NCI-H2107 (cell line): ENCODE measurements around the gene WBP1L.
"Not testable (repeated sequence)": the region's sequence is repeated elsewhere in the genome, so short reads cannot be mapped to it uniquely, and the experiment has no call there.

ENCODE experiments used
- DNase-seq: peaks from one replicate; lab custom pipeline; 2025; lab: John Stamatoyannopoulos, UW

WBP1L gene

DNA sequence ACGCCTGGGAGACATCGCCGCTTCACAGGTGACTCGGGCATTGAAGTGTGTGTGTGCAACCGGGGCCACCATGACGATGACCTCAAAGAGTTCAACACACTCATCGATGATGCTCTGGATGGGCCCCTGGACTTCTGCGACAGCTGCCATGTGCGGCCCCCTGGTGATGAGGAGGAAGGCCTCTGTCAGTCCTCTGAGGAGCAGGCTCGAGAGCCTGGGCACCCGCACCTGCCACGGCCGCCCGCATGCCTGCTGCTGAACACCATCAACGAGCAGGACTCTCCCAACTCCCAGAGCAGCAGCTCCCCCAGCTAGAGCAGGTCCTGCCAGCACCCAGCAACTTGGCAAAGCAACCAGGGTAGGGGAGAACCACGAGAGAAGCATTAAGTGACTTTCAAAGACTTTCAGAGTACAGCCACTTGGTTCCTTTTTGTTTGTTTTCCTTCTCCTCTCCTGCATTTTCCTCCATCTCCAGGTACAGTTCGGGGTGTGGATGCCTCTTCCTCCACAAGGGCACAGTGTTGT, 69.3 kb downstream of the WBP1L start:
- no peak for DNase-seq

DNA sequence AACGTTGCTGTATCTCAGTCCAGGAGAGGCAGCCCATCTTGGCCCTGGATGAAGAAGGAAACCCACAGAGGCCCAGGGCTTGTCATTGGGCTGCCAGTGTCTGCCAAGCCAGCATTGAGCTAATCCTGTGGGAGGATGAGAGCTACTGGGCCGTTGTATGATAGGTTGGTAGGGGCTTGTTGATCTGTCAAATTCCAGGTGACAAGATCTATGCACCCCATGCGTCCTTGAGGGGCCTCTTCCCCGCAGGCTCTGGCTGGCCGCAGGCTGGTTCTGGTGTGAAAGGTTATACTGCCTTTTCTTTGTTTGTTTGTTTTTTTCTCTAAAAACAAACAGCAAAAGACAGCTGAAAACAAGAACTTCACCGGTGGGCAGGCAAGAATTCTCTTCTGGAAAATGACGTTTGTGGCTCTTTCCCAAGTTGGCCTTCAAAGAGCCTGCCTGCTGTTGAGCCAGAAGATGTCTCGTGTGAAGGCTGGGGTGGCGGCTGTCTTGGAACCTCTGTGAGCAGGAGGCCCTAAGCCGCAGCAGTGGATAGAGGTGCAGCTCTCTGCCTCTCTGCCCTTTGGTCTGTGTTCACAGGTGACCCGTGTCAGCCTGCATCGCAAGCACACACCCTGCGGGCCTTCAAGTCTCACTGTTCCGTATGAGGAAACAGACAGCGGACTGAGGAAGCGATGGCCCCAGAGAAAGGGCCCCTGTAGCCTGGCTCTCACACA, 70.1 kb downstream of the WBP1L start:
- no peak for DNase-seq

GRCh38 chr10:102814453-102814871, 70.7 kb downstream of the WBP1L start:
- DNase-seq, result no peak

GRCh38 chr10:102814873-102815661, 71.3 kb downstream of the WBP1L start:
- no peak for DNase-seq

DNA sequence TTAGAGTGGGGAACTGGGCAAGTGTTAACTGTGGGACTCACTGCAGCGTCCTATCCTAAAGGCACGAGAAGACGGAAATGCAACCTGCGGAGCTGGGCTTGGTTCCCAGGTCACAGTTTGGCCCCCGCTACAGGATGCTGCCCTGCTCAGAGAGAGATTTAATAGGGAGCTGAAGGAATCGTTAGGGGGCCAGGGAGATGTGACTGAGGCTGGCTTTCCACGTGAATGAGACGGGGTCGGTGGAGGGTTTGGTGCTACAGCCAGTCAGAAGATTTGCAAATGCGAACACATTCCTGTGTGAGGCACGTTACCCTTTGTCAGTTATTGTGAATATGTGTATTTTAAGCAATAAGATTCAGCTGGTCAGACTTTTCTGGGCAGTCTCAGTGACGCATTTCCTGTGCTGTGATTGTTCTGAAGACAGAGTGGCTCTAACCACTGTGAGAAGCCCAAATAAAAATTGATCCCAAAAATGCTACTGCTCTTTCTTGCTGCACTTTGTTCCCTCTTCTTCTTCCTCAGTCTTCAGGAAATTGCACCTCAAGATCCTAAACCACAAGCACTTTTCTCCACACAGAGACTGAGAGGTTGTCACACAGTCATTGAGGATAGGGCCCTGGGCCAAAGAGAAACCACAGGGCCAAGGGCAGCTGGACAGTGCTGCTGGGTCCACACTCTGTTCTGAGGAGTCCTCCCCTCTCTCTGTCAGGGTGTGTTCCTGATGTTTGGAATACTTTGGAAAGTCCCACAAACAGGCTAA, 72.2 kb downstream of the WBP1L start:
- no peak for DNase-seq

GRCh38 chr10:102817175-102817574, 73.4 kb downstream of the WBP1L start:
- no peak for DNase-seq

DNA sequence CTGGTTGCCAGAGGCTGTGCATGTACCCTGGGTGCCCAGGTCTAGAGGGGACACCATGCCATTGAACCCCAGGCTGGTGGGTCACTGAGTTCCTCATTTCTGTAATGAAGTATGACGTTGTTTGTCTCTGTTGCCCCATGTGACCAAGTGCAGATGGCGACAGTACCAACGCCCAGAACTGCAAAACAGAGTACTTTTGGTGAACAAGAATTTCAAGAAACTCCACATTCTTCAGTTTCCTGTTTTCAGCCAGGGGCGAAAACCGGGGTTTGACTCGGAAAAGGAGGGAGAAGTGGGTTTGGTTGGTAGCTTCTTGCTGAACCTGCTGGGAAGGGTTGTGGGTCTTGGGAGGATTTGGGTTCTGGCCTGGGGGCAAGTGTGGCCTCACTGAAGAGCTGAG, 75.3 kb downstream of the WBP1L start:
- no peak for DNase-seq

DNA sequence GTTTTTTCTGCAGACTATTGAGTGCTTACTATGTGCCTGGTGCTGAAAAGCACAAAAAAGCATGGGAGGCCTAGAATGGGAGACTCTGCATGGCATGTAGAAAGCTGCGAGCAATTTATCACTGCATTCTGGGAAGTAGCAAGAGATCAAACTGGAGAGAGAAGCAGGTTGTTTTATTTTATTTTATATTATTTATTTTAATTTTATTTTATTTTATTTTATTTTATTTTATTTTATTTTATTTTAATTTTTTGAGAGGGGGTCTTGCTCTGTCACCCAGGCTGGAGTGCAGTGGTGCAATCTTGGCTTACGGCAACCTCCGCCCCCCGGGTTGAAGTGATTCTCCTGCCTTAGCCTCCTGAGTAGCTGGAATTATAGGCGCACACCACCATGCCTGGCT, 76.3 kb downstream of the WBP1L start:
- DNase-seq, result not testable (repeated sequence)

DNA sequence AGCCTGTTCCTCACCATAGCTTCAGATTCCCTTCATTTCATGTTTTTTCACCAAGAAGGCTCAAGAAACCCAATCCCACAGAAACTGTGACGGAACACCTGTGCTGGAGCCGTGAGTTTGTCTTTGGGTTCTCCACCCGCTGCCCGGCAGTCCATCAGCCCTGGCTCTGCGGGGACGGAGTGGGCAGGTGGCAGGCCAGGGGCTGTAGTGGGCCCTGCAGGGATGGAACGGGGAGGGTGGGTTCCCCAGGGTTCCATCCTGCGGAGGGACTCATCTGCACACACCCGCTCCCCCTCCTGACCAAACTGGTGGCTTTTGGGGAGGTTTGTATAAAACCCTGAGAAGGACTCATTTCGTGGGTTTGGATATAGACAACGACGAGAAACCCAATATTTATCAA, 78.5 kb downstream of the WBP1L start:
- no peak for DNase-seq

- DNase-seq, result no peak
Observed at GRCh38 chr10:102824664-102825063, 80.9 kb downstream of the WBP1L start.

- DNase-seq, result no peak
Observed at GRCh38 chr10:102826148-102826796, 82.5 kb downstream of the WBP1L start.

DNA sequence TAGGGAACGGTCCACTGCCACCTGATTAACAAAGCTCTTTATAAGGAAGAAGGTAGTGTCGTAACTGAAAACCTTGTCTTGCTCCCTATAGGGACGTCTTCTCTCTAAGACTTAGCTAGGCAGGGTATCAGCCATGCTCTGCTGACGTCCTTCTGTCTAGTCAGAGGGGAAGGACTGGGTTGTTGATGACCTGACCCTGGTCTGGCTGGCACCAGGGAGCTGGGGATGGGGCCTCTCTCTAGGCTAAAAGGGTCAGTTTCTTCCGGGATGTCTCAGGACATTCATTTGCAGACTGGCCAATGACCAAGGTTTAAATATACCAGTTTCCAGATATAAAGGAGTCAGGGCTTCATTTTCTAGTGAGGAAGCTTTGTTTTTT, 83.8 kb downstream of the WBP1L start:
- no peak for DNase-seq

GRCh38 chr10:102831322-102832071, 87.7 kb downstream of the WBP1L start:
- no peak for DNase-seq

GRCh38 chr10:102832248-102832647, 88.5 kb downstream of the WBP1L start:
- DNase-seq, result no peak

GRCh38 chr10:102832987-102833386, 89.2 kb downstream of the WBP1L start:
- no peak for DNase-seq

DNA sequence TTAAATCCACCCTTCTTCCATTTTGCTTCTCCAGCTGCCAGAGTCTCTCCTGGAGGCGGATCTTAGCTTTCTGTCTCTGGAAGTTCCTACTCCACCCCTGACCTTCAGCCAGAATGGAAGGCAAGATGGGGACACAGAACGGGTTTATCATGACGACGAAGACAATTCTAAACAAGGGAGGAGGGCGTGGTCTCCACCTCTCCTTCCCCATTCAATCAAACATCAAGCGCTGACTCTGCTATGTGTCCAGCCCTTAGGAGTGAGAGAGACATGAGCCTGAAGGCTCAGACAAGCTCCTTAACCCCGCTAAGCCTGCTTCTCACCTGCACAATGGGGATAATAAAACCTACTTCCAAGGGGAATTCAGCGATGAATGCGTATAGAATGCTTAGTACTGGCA, 90.4 kb downstream of the WBP1L start:
- no peak for DNase-seq

- DNase-seq, result peak; percentile 18
Observed at GRCh38 chr10:102835007-102835482, 91.3 kb downstream of the WBP1L start.

DNA sequence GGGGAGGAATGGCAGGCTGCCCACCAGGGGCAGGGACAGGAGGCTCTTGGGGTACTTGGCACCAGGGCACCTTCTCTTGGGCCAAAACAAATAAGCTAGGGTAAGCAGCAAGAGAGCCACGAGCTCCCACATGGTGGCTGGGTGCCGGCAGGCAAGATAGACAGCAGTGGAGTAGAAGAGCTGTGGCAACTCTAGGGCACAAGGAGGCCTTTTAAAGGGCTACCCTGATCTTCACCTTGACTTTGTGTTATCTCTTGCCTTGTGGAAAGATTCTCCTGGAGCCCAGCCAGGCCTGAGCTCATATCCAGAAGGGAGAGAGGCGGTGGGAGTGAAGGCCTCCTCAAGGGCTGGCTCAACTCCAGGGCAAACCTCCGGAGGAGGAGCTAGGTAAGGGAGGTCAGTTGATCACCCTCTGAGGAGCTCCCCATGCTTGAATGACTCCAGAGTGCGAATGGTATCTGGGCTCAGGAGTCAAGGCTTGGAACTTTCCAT, 93.5 kb downstream of the WBP1L start, which contains the start of gene CYP17A1:
Gene CYP17A1 (minus strand): TSS at position 184 of the 492 bp plus-strand sequence. CDS start 52 bp downstream, at position 132.
- no peak for DNase-seq

- not testable (repeated sequence) for DNase-seq
Observed at GRCh38 chr10:102838276-102838927, 94.7 kb downstream of the WBP1L start.

GRCh38 chr10:102841827-102842345, 98.1 kb downstream of the WBP1L start:
- DNase-seq, result no peak
